Measurements from ENCODE around the gene SRRM3.

GRCh38 chr7:76286842-76287403 is 85.2 kb downstream of the SRRM3 start:
- no peak for TF ChIP-seq CTCF (IDR thresholded peaks at IDR 0.05)
- TF ChIP-seq EZH2 (IDR thresholded peaks at IDR 0.05) = no peak
- no peak for TF ChIP-seq EZH2phosphoT487 (IDR thresholded peaks at IDR 0.05)
